SU-DHL-6 (cell line): ENCODE measurements around the gene NYAP2.

Experiments
- EZH2phosphoT487 ChIP-seq: fragments of 200-600 bp; sonication (generic), shearing (Covaris generic); conservative IDR thresholded peaks from 2 replicates; pipeline ENCODE4 v1.6.1; 2018; ENCODE audit warnings: mild to moderate bottlenecking, antibody characterized with exemption, low read length, moderate library complexity, mixed read lengths
- TF ChIP-seq, protein P1 (sequence below): fragments of 200-600 bp; sonication (generic); IDR thresholded peaks from one replicate; pipeline ENCODE4 v1.5.1; 2017; ENCODE audit warnings: antibody characterized with exemption, mild to moderate bottlenecking, low read length, moderate library complexity; ENCODE audit not compliant: insufficient read depth, poor library complexity, severe bottlenecking

DNA sequence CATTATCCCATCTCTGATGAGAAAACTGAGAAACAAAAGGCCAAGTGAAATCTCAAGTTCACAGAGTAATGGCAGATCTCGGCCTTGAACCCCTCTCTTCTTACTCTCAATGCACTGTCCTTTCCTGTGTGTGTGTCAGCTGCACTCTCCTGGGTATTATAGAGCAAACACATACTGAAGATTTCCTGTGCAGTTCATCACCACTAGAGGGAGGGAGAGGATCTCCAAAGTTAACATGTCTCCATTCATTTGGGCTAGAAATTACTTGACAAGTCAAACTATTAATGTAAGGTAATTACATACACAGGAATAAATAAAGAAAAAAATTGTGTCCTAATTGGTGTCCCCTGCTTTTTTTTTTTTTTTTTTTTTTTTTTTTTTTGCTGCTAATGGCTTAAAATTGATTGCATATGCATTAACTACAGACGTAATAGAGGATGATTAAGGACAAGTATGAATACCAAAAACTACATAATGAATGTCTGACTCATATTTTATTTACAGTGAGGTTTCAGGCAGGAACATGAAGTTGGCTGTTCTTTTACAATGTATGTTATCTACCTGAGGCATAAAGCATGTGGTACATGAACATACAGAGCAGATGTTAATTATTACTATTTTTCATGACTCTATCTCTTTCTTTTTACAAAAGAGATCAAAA lies 269.2 kb downstream of the NYAP2 start:
- TF ChIP-seq, protein P1, sequence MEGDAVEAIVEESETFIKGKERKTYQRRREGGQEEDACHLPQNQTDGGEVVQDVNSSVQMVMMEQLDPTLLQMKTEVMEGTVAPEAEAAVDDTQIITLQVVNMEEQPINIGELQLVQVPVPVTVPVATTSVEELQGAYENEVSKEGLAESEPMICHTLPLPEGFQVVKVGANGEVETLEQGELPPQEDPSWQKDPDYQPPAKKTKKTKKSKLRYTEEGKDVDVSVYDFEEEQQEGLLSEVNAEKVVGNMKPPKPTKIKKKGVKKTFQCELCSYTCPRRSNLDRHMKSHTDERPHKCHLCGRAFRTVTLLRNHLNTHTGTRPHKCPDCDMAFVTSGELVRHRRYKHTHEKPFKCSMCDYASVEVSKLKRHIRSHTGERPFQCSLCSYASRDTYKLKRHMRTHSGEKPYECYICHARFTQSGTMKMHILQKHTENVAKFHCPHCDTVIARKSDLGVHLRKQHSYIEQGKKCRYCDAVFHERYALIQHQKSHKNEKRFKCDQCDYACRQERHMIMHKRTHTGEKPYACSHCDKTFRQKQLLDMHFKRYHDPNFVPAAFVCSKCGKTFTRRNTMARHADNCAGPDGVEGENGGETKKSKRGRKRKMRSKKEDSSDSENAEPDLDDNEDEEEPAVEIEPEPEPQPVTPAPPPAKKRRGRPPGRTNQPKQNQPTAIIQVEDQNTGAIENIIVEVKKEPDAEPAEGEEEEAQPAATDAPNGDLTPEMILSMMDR = peak; percentile 75
- no peak for TF ChIP-seq EZH2phosphoT487
